ENCODE results near the gene HOXA7. TPM values are rescaled to one million over a fixed set of nuclear protein-coding genes. Genes with fewer than 3 reads are reported as not detected.
A peak's percentile ranks its signal among the peaks of the same experiment; 100 is the strongest.

The HOXA7 gene
- 19.1 TPM for polyA plus RNA-seq (ENCODE audit: insufficient read length)

GRCh38 chr7:27156508-27156898, at the start of gene HOXA7:
TSS of gene HOXA7 (minus strand) at chr7:27156675. CDS start at chr7:27156545, 130 bp downstream.
- no peak for DNase-seq (ENCODE audit: low read depth)

- DNase-seq (ENCODE audit: low read depth) = no peak
Observed at GRCh38 chr7:27205325-27206280, 49.1 kb upstream of the HOXA7 start.

- no peak for DNase-seq (ENCODE audit: low read depth)
Observed at GRCh38 chr7:27204851-27205322, 48.4 kb upstream of the HOXA7 start.

- no peak for DNase-seq (ENCODE audit: low read depth)
Observed at GRCh38 chr7:27203964-27204594, 47.6 kb upstream of the HOXA7 start.

- DNase-seq (ENCODE audit: low read depth) = no peak
Observed at GRCh38 chr7:27203365-27203953, 47.0 kb upstream of the HOXA7 start.

GRCh38 chr7:27202862-27203134, 46.3 kb upstream of the HOXA7 start:
- no peak for DNase-seq (ENCODE audit: low read depth)

- no peak for DNase-seq (ENCODE audit: low read depth)
Observed at GRCh38 chr7:27202018-27202861, 45.8 kb upstream of the HOXA7 start.

- no peak for DNase-seq (ENCODE audit: low read depth)
Observed at GRCh38 chr7:27201580-27202017, 45.1 kb upstream of the HOXA7 start.

- no peak for DNase-seq (ENCODE audit: low read depth)
Observed at GRCh38 chr7:27200761-27201579, 44.5 kb upstream of the HOXA7 start.

- no peak for DNase-seq (ENCODE audit: low read depth)
Observed at GRCh38 chr7:27199849-27200760, 43.6 kb upstream of the HOXA7 start, which contains the start of gene HOXA13. TSS of gene HOXA13 (minus strand) at chr7:27200091. CDS start at chr7:27200077, 14 bp downstream.

- DNase-seq (ENCODE audit: low read depth) = no peak
Observed at GRCh38 chr7:27198871-27199801, 42.7 kb upstream of the HOXA7 start.

GRCh38 chr7:27198138-27198841, 41.8 kb upstream of the HOXA7 start:
- DNase-seq (ENCODE audit: low read depth) = no peak

GRCh38 chr7:27197137-27198042, 40.9 kb upstream of the HOXA7 start:
- no peak for DNase-seq (ENCODE audit: low read depth)

GRCh38 chr7:27196287-27196767, 39.9 kb upstream of the HOXA7 start:
- DNase-seq (ENCODE audit: low read depth) = peak; percentile 65

- no peak for DNase-seq (ENCODE audit: low read depth)
Observed at GRCh38 chr7:27194686-27195379, 38.4 kb upstream of the HOXA7 start.

GRCh38 chr7:27194002-27194352, 37.5 kb upstream of the HOXA7 start:
- DNase-seq (ENCODE audit: low read depth) = no peak

All from forelimb muscle (tissue), 1 donor.